Measurements from ENCODE around the gene RPL29.
"Not testable (repeated sequence)": the region's sequence is repeated elsewhere in the genome, so short reads cannot be mapped to it uniquely, and the experiment has no call there.

- TF ChIP-seq, protein P1, sequence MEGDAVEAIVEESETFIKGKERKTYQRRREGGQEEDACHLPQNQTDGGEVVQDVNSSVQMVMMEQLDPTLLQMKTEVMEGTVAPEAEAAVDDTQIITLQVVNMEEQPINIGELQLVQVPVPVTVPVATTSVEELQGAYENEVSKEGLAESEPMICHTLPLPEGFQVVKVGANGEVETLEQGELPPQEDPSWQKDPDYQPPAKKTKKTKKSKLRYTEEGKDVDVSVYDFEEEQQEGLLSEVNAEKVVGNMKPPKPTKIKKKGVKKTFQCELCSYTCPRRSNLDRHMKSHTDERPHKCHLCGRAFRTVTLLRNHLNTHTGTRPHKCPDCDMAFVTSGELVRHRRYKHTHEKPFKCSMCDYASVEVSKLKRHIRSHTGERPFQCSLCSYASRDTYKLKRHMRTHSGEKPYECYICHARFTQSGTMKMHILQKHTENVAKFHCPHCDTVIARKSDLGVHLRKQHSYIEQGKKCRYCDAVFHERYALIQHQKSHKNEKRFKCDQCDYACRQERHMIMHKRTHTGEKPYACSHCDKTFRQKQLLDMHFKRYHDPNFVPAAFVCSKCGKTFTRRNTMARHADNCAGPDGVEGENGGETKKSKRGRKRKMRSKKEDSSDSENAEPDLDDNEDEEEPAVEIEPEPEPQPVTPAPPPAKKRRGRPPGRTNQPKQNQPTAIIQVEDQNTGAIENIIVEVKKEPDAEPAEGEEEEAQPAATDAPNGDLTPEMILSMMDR (IDR thresholded peaks at IDR 0.05; ENCODE audit: extremely low read depth in 1 of 2, insufficient read depth in 1 of 2, low read depth in 1 of 2, low read length in 2 of 2), result not testable (repeated sequence)
- TF ChIP-seq MYC (IDR thresholded peaks at IDR 0.05; ENCODE audit: low read depth, low read length); POLR2AphosphoS5 (IDR thresholded peaks at IDR 0.05; ENCODE audit: insufficient read depth, low read depth, low read length): not testable (repeated sequence)
Observed at GRCh38 chr3:51990501-51990971, 5.2 kb downstream of the RPL29 start.

All from endothelial cell of umbilical vein (primary cell).